Erythroblast (primary cell): ENCODE measurements around the gene GSK3A.

Source experiments
- GATA1 ChIP-seq: IDR thresholded peaks from 2 replicates; pipeline ENCODE4 v1.6.1; 2011; ENCODE audit warnings: low read depth, mild to moderate bottlenecking, control low read depth, low read length, moderate library complexity
- POLR2A ChIP-seq: IDR thresholded peaks from 2 replicates; pipeline ENCODE4 v1.6.1; 2011; ENCODE audit warnings: mild to moderate bottlenecking, low read length

DNA sequence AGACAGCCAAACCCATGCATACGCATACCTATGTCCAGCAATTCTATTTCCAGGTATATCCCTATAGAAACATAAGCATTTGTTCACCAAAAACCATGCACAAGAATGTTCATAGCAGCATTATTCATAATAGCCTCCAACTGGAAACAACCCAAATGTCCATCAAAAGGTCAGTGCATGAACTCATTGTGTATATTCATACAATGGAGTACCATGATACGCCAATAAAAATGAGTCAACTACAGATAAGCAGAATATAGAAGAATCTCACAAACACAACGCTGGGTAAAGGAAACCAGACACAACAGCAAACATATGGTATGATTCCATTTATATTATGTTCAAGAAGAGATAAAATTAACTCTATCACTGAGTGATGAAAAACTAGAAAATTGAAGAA is 48.7 kb downstream of the GSK3A start:
- no peak for TF ChIP-seq POLR2A
- TF ChIP-seq GATA1, result no peak
